HepG2 (cell line): ENCODE measurements around the gene XCR1. TPM values are rescaled to one million over a fixed set of nuclear protein-coding genes. Genes with fewer than 3 reads are reported as not detected.

Experiments
- ATAC-seq: fragments of 200-7000 bp; cut with Tn5 transposase; 3 replicates; pipeline ENCODE4 v1.9.1; 2020; ENCODE audit warnings: mild to moderate bottlenecking, moderate library complexity
- BruUV-seq: library from RNA; stranded (reverse); fragments of 400-500 nt; replicated peaks from 2 replicates; lab custom pipeline; 2021; lab: Mats Ljungman, UMichigan
- CTCF ChIA-PET: fragments of 300-600 bp; formaldehyde crosslinking; extraction: SDS; loops from one replicate; lab custom pipeline; 2021; ENCODE audit warnings: low total read pairs, inconsistent platforms, low intra/inter-chr PET ratio; lab: Yijun Ruan, JAX
- POLR2A ChIA-PET: fragments of 350-600 bp; sonication (Branson Sonifier 250); formaldehyde crosslinking; loops from one replicate; lab custom pipeline; 2020; ENCODE audit warnings: antibody characterized with exemption, inconsistent platforms; lab: Yijun Ruan, JAX
- DNase-seq: peaks from one replicate; pipeline ENCODE4 v3.0.0-alpha.2; 2015; ENCODE audit warnings: low spot score
- FAIRE-seq: peaks from 3 replicates; lab custom pipeline; 2011; peaks lifted over from hg19 to GRCh38; lab: Jason Lieb, UNC
- H2AFZ ChIP-seq: one replicate; pipeline ENCODE4 v1.6.1; 2011; ENCODE audit warnings: low read length, inconsistent platforms
- H3K27ac ChIP-seq: fragments of 300-600 bp; 3 replicates; pipeline ENCODE4 v1.8.0; 2011; ENCODE audit warnings: mixed run types, mild to moderate bottlenecking, mixed read lengths, low read length, inconsistent platforms; ENCODE audit not compliant: insufficient read depth; ENCODE audit errors: extremely low read length
- H3K27me3 ChIP-seq, 2 experiments: fragments of 200-600 bp in 1 of 2; 2 replicates in 1 of 2; 3 replicates in 1 of 2; pipeline versions ENCODE4 v1.6.0 to v1.8.0; 2011; ENCODE audit warnings: low read length in 2 of 2, mild to moderate bottlenecking in 2 of 2, moderate library complexity in 2 of 2, inconsistent platforms in 1 of 2; ENCODE audit not compliant: insufficient read depth in 2 of 2, control insufficient read depth in 1 of 2
- H3K36me3 ChIP-seq, 2 experiments: fragments of 200-600 bp in 1 of 2; replicated peaks in 1 of 2; 2 replicates in 1 of 2; 3 replicates in 1 of 2; pipeline versions ENCODE4 v1.5.1 to v1.8.0; 2011; ENCODE audit warnings: low read length in 2 of 2, inconsistent platforms in 1 of 2; ENCODE audit not compliant: insufficient read depth in 2 of 2, control insufficient read depth in 1 of 2
- H3K4me1 ChIP-seq: 2 replicates; pipeline ENCODE4 v1.5.1; 2012; ENCODE audit warnings: low read length, inconsistent platforms; ENCODE audit not compliant: insufficient read depth
- H3K4me2 ChIP-seq: 2 replicates; pipeline ENCODE4 v1.6.0; 2011; ENCODE audit warnings: low read depth, low read length, inconsistent platforms
- H3K4me3 ChIP-seq, 3 experiments: fragments of 200-600 bp in 1 of 3; sonication (generic), shearing (Covaris generic) in 1 of 3; replicated peaks in 1 of 3; 2 replicates each; pipeline ENCODE4 v1.5.1; 2011 to 2016; ENCODE audit warnings: low read length in 3 of 3, inconsistent platforms in 2 of 3, low read depth in 2 of 3, mild to moderate bottlenecking in 2 of 3, control low read depth in 1 of 3, mixed read lengths in 1 of 3; ENCODE audit not compliant: insufficient read depth in 1 of 3
- H3K79me2 ChIP-seq: one replicate; pipeline ENCODE4 v1.6.1; 2011; ENCODE audit warnings: low read length, inconsistent platforms; ENCODE audit not compliant: insufficient read depth
- H3K9ac ChIP-seq: 2 replicates; pipeline ENCODE4 v1.6.0; 2011; ENCODE audit warnings: mild to moderate bottlenecking, low read depth, low read length, inconsistent platforms; ENCODE audit not compliant: insufficient read depth
- H3K9me3 ChIP-seq: 2 replicates; pipeline ENCODE4 v1.5.1; 2012; ENCODE audit warnings: mild to moderate bottlenecking, low read length
- H4K20me1 ChIP-seq: 2 replicates; pipeline ENCODE4 v1.6.0; 2011; ENCODE audit warnings: inconsistent platforms, mild to moderate bottlenecking, low read length, moderate library complexity; ENCODE audit not compliant: insufficient read depth
- CREB1 ChIP-seq, 2 experiments: fragments of 450-650 bp in 1 of 2; IDR thresholded peaks; 2 replicates each; pipeline ENCODE4 v1.6.1; 2016 to 2017; ENCODE audit warnings: control low read depth in 1 of 2, mild to moderate bottlenecking in 1 of 2, missing compliant biosample characterization in 1 of 2, missing genetic modification characterization in 1 of 2
- KDM1A ChIP-seq: IDR thresholded peaks from 2 replicates; pipeline ENCODE4 v1.6.1; 2016; ENCODE audit warnings: missing compliant biosample characterization
- MEF2D ChIP-seq: sonication (generic); formaldehyde crosslinking; IDR thresholded peaks from 2 replicates; pipeline ENCODE4 v1.5.1; 2020; ENCODE audit warnings: mild to moderate bottlenecking, missing genetic modification reagents
- PPARG ChIP-seq: conservative IDR thresholded peaks from 2 replicates; pipeline ENCODE4 v1.6.1; 2016; ENCODE audit warnings: missing biosample characterization, missing genetic modification reagents
- PRDM10 ChIP-seq: sonication (generic); formaldehyde crosslinking; IDR thresholded peaks from 2 replicates; pipeline ENCODE4 v1.4.0; 2020; ENCODE audit warnings: low read depth, missing genetic modification reagents
- RBM39 ChIP-seq: fragments of 200-400 bp; formaldehyde crosslinking; IDR thresholded peaks from one replicate; pipeline ENCODE4 v1.6.1; 2018; ENCODE audit warnings: antibody characterized with exemption, mild to moderate bottlenecking, low read depth, low read length; ENCODE audit not compliant: poor library complexity, severe bottlenecking
- SNAI1 ChIP-seq: sonication (generic); formaldehyde crosslinking; IDR thresholded peaks from 2 replicates; pipeline ENCODE4 v1.5.0; 2020; ENCODE audit warnings: mild to moderate bottlenecking, missing genetic modification reagents, borderline replicate concordance
- SRY ChIP-seq: sonication (generic); formaldehyde crosslinking; IDR thresholded peaks from 2 replicates; pipeline ENCODE4 v1.8.0; 2022; ENCODE audit warnings: mild to moderate bottlenecking, missing genetic modification reagents
- TBL1XR1 ChIP-seq: fragments of 150-350 bp; IDR thresholded peaks from 2 replicates; pipeline ENCODE4 v1.6.1; 2014; ENCODE audit warnings: borderline replicate concordance, low read length; ENCODE audit not compliant: partially characterized antibody
- TCF7 ChIP-seq: sonication (generic); IDR thresholded peaks from 2 replicates; pipeline ENCODE4 v1.6.1; 2016; ENCODE audit warnings: antibody characterized with exemption, low read depth
- ZBTB10 ChIP-seq: sonication (generic); formaldehyde crosslinking; IDR thresholded peaks from 2 replicates; pipeline ENCODE4 v1.4.0; 2020; ENCODE audit warnings: missing genetic modification reagents, borderline replicate concordance
- ZBTB33 ChIP-seq: sonication (generic); formaldehyde crosslinking; IDR thresholded peaks from 2 replicates; pipeline ENCODE4 v1.4.0; 2020; ENCODE audit warnings: missing genetic modification reagents
- ZNF136 ChIP-seq: sonication (generic); formaldehyde crosslinking; IDR thresholded peaks from 2 replicates; pipeline ENCODE4 v1.8.1; 2022; ENCODE audit warnings: low read depth, mild to moderate bottlenecking, moderate library complexity, missing genetic modification reagents
- ZNF607 ChIP-seq: sonication (generic); formaldehyde crosslinking; IDR thresholded peaks from 2 replicates; pipeline ENCODE4 v1.5.1; 2020; ENCODE audit warnings: missing genetic modification reagents, mild to moderate bottlenecking, borderline replicate concordance
- ZNF619 ChIP-seq: sonication (generic); formaldehyde crosslinking; IDR thresholded peaks from 2 replicates; pipeline ENCODE4 v1.4.0; 2020; ENCODE audit warnings: mild to moderate bottlenecking, missing genetic modification reagents
- ZNF629 ChIP-seq: sonication (generic); formaldehyde crosslinking; conservative IDR thresholded peaks from 2 replicates; pipeline ENCODE4 v1.5.0; 2020; ENCODE audit warnings: missing genetic modification reagents
- ZNF644 ChIP-seq: IDR thresholded peaks from 2 replicates; pipeline ENCODE4 v1.6.1; 2016; ENCODE audit warnings: low read depth
- WGBS: methylation state at CpG from one replicate; pipeline ENCODE4 v1.1.6; 2017; ENCODE audit warnings: low lambda C conversion rate; 5-methylcytosine and 5-hydroxymethylcytosine counted together
- in situ Hi-C: cut with HindIII; loops from 2 replicates; pipeline ENCODE4 v1.10.0; 2017; ENCODE audit warnings: low pct_unique_long_range_greater_than_20kb; ENCODE audit not compliant: extremely low pct_ligation_motif_present
- intact Hi-C: fragments of 100-400 bp; cut with micrococcal nuclease; formaldehyde crosslinking; loops from one replicate; pipeline ENCODE4 v1.10.0; 2022; ENCODE audit not compliant: unreplicated experiment
- polyA plus RNA-seq, 8 experiments: library from polyadenylated mRNA; depleted of rRNA in 3 of 8; stranded (reverse) in 7 of 8; unstranded in 1 of 8; fragments of >200 nt; fragmentation: Illumina TruSeq in 4 of 8; extraction: Trizol in 4 of 8; gene quantifications; 2 replicates each; pipeline versions ENCODE4 v1.2.1 to v1.2.3, GENCODE V29; 2011 to 2016; ENCODE audit warnings: low read depth in 4 of 8, missing spikeins in 1 of 8, mixed read lengths in 1 of 8; ENCODE audit not compliant: insufficient read depth in 1 of 8
- total RNA-seq, 5 experiments: library from RNA; depleted of rRNA; stranded (reverse); fragments of >200 nt; fragmentation: Illumina TruSeq; extraction: Trizol; gene quantifications; 2 replicates each; pipeline ENCODE4 v1.2.3, GENCODE V29; 2016; ENCODE audit warnings: low read depth in 1 of 5

Gene XCR1
- total and polyA plus RNA-seq, 2 of the 13 experiments (the other 11 are each of a cell fraction or from before 2014, with no cell fraction given) = not detected

GRCh38 chr3:46057716-46058115 is 30.4 kb upstream of the XCR1 start:
- no peaks in the 10 kb centered on the region for H4K20me1 ChIP-seq
- FAIRE-seq (no peak), DNase-seq (no peak), ATAC-seq (no peak)
- no peaks in the 10 kb centered on the region; a peak in 2 of 5 replicates for H3K27me3 ChIP-seq
- no peak overlapping the region for H3K4me2 ChIP-seq
- no peak overlapping the region for H3K27ac ChIP-seq
- 11% methylated on average over 2 of the region's 3 CpGs for WGBS
- in situ Hi-C loops = no loop called here
- no peaks in the 10 kb centered on the region for H3K79me2 ChIP-seq
- CTCF ChIA-PET = no interaction called here
- intact Hi-C loops = no loop called here
- POLR2A ChIA-PET = no interaction called here
- no peaks in the 10 kb centered on the region for H3K9me3 ChIP-seq
- H3K4me1 ChIP-seq = no peaks in the 10 kb centered on the region
- BruUV-seq = no TSS peak
- H3K9ac ChIP-seq = no peak overlapping the region
- H3K36me3 ChIP-seq = no peaks in the 10 kb centered on the region
- H3K4me3 ChIP-seq = no peak overlapping the region
- no peak overlapping the region for H2AFZ ChIP-seq
- TF ChIP-seq TBL1XR1 (no peak), KDM1A (CRISPR knock-in tag) (no peak), PPARG (CRISPR knock-in tag) (no peak), RBM39 (no peak), PRDM10 (CRISPR knock-in tag) (no peak), ZBTB10 (no peak), ZNF136 (CRISPR knock-in tag) (no peak), TCF7 (no peak), ZNF607 (CRISPR knock-in tag) (no peak), ZNF619 (no peak), ZNF644 (no peak), SNAI1 (CRISPR knock-in tag) (no peak), MEF2D (CRISPR knock-in tag) (no peak), ZBTB33 (CRISPR knock-in tag) (no peak), CREB1 (IDR thresholded peaks at IDR 0.05) (no peak), CREB1 (CRISPR knock-in tag; IDR thresholded peaks at IDR 0.05) (no peak), ZNF629 (CRISPR knock-in tag) (no peak), SRY (CRISPR knock-in tag) (no peak)
